K562 (cell line): ENCODE data around the gene ZSWIM9.

Source experiments
- ATF6 ChIP-seq: sonication (generic); formaldehyde crosslinking; IDR thresholded peaks from 2 replicates; pipeline ENCODE4 v1.4.0; 2020; ENCODE audit warnings: mild to moderate bottlenecking, missing genetic modification reagents
- ERF ChIP-seq: fragments of 450-650 bp; formaldehyde crosslinking; IDR thresholded peaks from 2 replicates; pipeline ENCODE4 v1.4.0; 2020; ENCODE audit warnings: mild to moderate bottlenecking, mixed read lengths
- POLR2AphosphoS5 ChIP-seq: IDR thresholded peaks from 2 replicates; pipeline ENCODE4 v1.6.1; 2011; ENCODE audit warnings: mild to moderate bottlenecking, low read depth, low read length, moderate library complexity; ENCODE audit not compliant: control insufficient read depth, insufficient read depth
- RFX5 ChIP-seq: IDR thresholded peaks from 2 replicates; pipeline ENCODE4 v1.6.1; 2011; ENCODE audit warnings: low read depth, mild to moderate bottlenecking, improper control_type of control experiment, low read length
- SRF ChIP-seq, 2 experiments: fragments of 250-450, 450-650 bp in 1 of 2; sonication (Bioruptor Pico) in 1 of 2; sonication (generic) in 1 of 2; formaldehyde crosslinking; IDR thresholded peaks; 2 replicates each; pipeline versions ENCODE4 v1.5.0 to v1.5.1; 2020 to 2022; ENCODE audit warnings: mild to moderate bottlenecking in 1 of 2, missing genetic modification reagents in 1 of 2
- ZNF449 ChIP-seq: fragments of 250-450 bp; sonication (Bioruptor Pico); IDR thresholded peaks from 2 replicates; pipeline ENCODE4 v1.8.0; 2022; ENCODE audit warnings: moderate library complexity, mild to moderate bottlenecking, inconsistent platforms

- TF ChIP-seq ERF (CRISPR knock-in tag) (no peak), SRF (CRISPR knock-in tag; IDR thresholded peaks at IDR 0.05) (no peak), ZNF449 (CRISPR knock-in tag) (no peak), POLR2AphosphoS5 (no peak), RFX5 (no peak), ATF6 (CRISPR knock-in tag) (no peak)
Observed at GRCh38 chr19:48246101-48246500, 75.6 kb downstream of the ZSWIM9 start.
